GM12878 (cell line): ENCODE measurements around the gene OPTC. TPM values are rescaled to one million over a fixed set of nuclear protein-coding genes. Genes with fewer than 3 reads are reported as not detected.

Experiments
- ATAC-seq: fragments of 200-7000 bp; cut with Tn5 transposase; 3 replicates; pipeline ENCODE4 v1.9.1; 2020; ENCODE audit warnings: mild to moderate bottlenecking, moderate library complexity
- BruUV-seq: library from RNA; stranded (reverse); fragments of 400-500 nt; replicated peaks from 2 replicates; lab custom pipeline; 2021; lab: Mats Ljungman, UMichigan
- CTCF ChIA-PET: fragments of 300-600 bp; sonication (Branson Sonifier 250); formaldehyde crosslinking; extraction: SDS; loops from one replicate; lab custom pipeline; 2021; ENCODE audit warnings: inconsistent platforms; lab: Yijun Ruan, JAX
- POLR2A ChIA-PET: fragments of 350-600 bp; formaldehyde crosslinking; extraction: SDS; loops from one replicate; lab custom pipeline; 2021; ENCODE audit warnings: inconsistent platforms; lab: Charles Lee
- RAD21 ChIA-PET: fragments of 300-600 bp; sonication (Branson Sonifier 250); formaldehyde crosslinking; loops from one replicate; lab custom pipeline; 2023; ENCODE audit warnings: antibody characterized with exemption; ENCODE audit not compliant: unreplicated experiment; lab: Charles Lee
- SMC1A ChIA-PET: fragments of 300-600 bp; sonication (Branson Sonifier 250); formaldehyde crosslinking; loops from one replicate; lab custom pipeline; 2023; ENCODE audit not compliant: unreplicated experiment, uncharacterized antibody; lab: Charles Lee
- DNase-seq: peaks from one replicate; pipeline ENCODE4 v3.0.0-alpha.2; 2011; ENCODE audit warnings: low read depth, low spot score
- FAIRE-seq: peaks from 3 replicates; lab custom pipeline; 2011; peaks lifted over from hg19 to GRCh38; lab: Jason Lieb, UNC
- H2AFZ ChIP-seq: 2 replicates; pipeline ENCODE4 v1.6.0; 2011; ENCODE audit warnings: low read depth, low read length, control low read depth; ENCODE audit not compliant: control insufficient read depth
- H3K27ac ChIP-seq: 2 replicates; pipeline ENCODE4 v1.5.1; 2011; ENCODE audit warnings: control low read depth; ENCODE audit not compliant: control insufficient read depth, insufficient read depth
- H3K27me3 ChIP-seq, 2 experiments: replicated peaks in 1 of 2; 2 replicates each; pipeline versions ENCODE4 v1.6.0 to v1.6.1; 2011; ENCODE audit warnings: low read length in 1 of 2; ENCODE audit not compliant: control insufficient read depth in 2 of 2, insufficient read depth in 2 of 2
- H3K36me3 ChIP-seq, 2 experiments: 2 replicates each; pipeline ENCODE4 v1.5.1; 2011; ENCODE audit warnings: low read length in 1 of 2; ENCODE audit not compliant: control insufficient read depth in 2 of 2, insufficient read depth in 2 of 2
- H3K4me1 ChIP-seq: 2 replicates; pipeline ENCODE4 v1.6.1; 2011; ENCODE audit warnings: mild to moderate bottlenecking, low read length, moderate library complexity, mixed read lengths; ENCODE audit not compliant: control insufficient read depth, insufficient read depth
- H3K4me2 ChIP-seq: 2 replicates; pipeline ENCODE4 v1.6.0; 2011; ENCODE audit warnings: control low read depth; ENCODE audit not compliant: control insufficient read depth, insufficient read depth
- H3K4me3 ChIP-seq: fragments of 200-600 bp; sonication (generic); 2 replicates; pipeline ENCODE4 v1.5.1; 2016
- H3K79me2 ChIP-seq: 2 replicates; pipeline ENCODE4 v1.6.0; 2011; ENCODE audit warnings: low read length; ENCODE audit not compliant: control insufficient read depth, insufficient read depth
- H3K9ac ChIP-seq: 2 replicates; pipeline ENCODE4 v1.8.0; 2011; ENCODE audit warnings: low read length, control low read depth, mixed read lengths; ENCODE audit not compliant: control insufficient read depth, insufficient read depth
- H3K9me3 ChIP-seq: replicated peaks from 3 replicates; pipeline ENCODE4 v1.5.1; 2011; ENCODE audit warnings: mild to moderate bottlenecking, low read length; ENCODE audit not compliant: control insufficient read depth, insufficient read depth
- H4K20me1 ChIP-seq: 2 replicates; pipeline ENCODE4 v1.6.0; 2011; ENCODE audit not compliant: control insufficient read depth, insufficient read depth
- BMI1 ChIP-seq: fragments of 450-650 bp; IDR thresholded peaks from 2 replicates; pipeline ENCODE4 v1.6.1; 2016; ENCODE audit warnings: mild to moderate bottlenecking, moderate library complexity, borderline replicate concordance
- GATAD2B ChIP-seq: fragments of 450-650 bp; conservative IDR thresholded peaks from 2 replicates; pipeline ENCODE4 v1.6.1; 2017; ENCODE audit warnings: low read depth, mild to moderate bottlenecking, moderate library complexity
- IRF3 ChIP-seq: fragments of 450-650 bp; IDR thresholded peaks from 2 replicates; pipeline ENCODE4 v1.6.1; 2014; ENCODE audit warnings: mild to moderate bottlenecking
- JUNB ChIP-seq: IDR thresholded peaks from 2 replicates; pipeline ENCODE4 v1.6.1; 2016; ENCODE audit warnings: antibody characterized with exemption, mild to moderate bottlenecking
- LARP7 ChIP-seq: fragments of 450-650 bp; IDR thresholded peaks from 2 replicates; pipeline ENCODE4 v1.6.1; 2017; ENCODE audit warnings: mild to moderate bottlenecking
- MTA2 ChIP-seq: fragments of 450-650 bp; IDR thresholded peaks from 2 replicates; pipeline ENCODE4 v1.6.1; 2016; ENCODE audit warnings: low read depth, mild to moderate bottlenecking, moderate library complexity
- MYC ChIP-seq: IDR thresholded peaks from 2 replicates; pipeline ENCODE4 v1.6.1; 2011; ENCODE audit warnings: mild to moderate bottlenecking, low read length, moderate library complexity, inconsistent platforms; ENCODE audit not compliant: insufficient read depth, insufficient replicate concordance, insufficient read length, severe bottlenecking
- NR2C1 ChIP-seq: fragments of 450-650 bp; IDR thresholded peaks from 2 replicates; pipeline ENCODE4 v1.6.1; 2017; ENCODE audit warnings: antibody characterized with exemption, mild to moderate bottlenecking, moderate library complexity
- RELB ChIP-seq: fragments of 450-650 bp; IDR thresholded peaks from 2 replicates; pipeline ENCODE4 v1.6.1; 2017; ENCODE audit warnings: low read depth, mild to moderate bottlenecking, moderate library complexity
- STAT1 ChIP-seq: fragments of 450-650 bp; conservative IDR thresholded peaks from 2 replicates; pipeline ENCODE4 v1.6.1; 2014; ENCODE audit warnings: antibody characterized with exemption, mild to moderate bottlenecking
- ZBED1 ChIP-seq: IDR thresholded peaks from 2 replicates; pipeline ENCODE4 v1.6.1; 2016; ENCODE audit warnings: borderline replicate concordance
- ZBTB33 ChIP-seq: fragments of 450-650 bp; IDR thresholded peaks from 2 replicates; pipeline ENCODE4 v1.6.1; 2017; ENCODE audit warnings: mild to moderate bottlenecking
- WGBS: methylation state at CpG from one replicate; pipeline ENCODE4 v1.1.6; 2016; ENCODE audit warnings: low lambda C conversion rate; ENCODE audit not compliant: insufficient replicate concordance, insufficient coverage; ENCODE audit errors: missing lambda C conversion rate; 5-methylcytosine and 5-hydroxymethylcytosine counted together
- in situ Hi-C: fragments of 300-500 bp; cut with MboI; formaldehyde crosslinking; loops from 9 replicates; pipeline ENCODE4 v1.14.3; 2018; ENCODE audit warnings: mixed read lengths
- intact Hi-C: fragments of 100-400 bp; cut with micrococcal nuclease; formaldehyde crosslinking; loops from one replicate; pipeline ENCODE4 v1.14.2; 2022; ENCODE audit not compliant: unreplicated experiment
- polyA plus RNA-seq, 11 experiments: library from polyadenylated mRNA; depleted of rRNA in 4 of 11; unstranded in 6 of 11; stranded (reverse) in 5 of 11; fragments of >200 nt; fragmentation: Nextera tagmentation in 4 of 11; fragmentation: Illumina TruSeq in 1 of 11; extraction: Ambion mirVana in 4 of 11; extraction: Trizol in 1 of 11; gene quantifications; 1 replicate in 1 of 11; 2 replicates in 10 of 11; pipeline versions ENCODE4 v1.2.1 to v1.2.3, GENCODE V29; 2011 to 2016; ENCODE audit warnings: inconsistent platforms in 2 of 11, missing spikeins in 2 of 11, low read depth in 1 of 11
- total RNA-seq, 4 experiments: library from RNA; depleted of rRNA in 3 of 4; stranded (reverse); fragments of >200 nt in 3 of 4; fragmentation: Illumina TruSeq in 1 of 4; extraction: Trizol in 1 of 4; gene quantifications; 2 replicates each; pipeline versions ENCODE4 v1.2.1 to v1.2.3, GENCODE V29; 2013 to 2021

Gene OPTC
- total and polyA plus RNA-seq, 10 of the 15 experiments (the other 5 are each of a cell fraction or from before 2014, with no cell fraction given) = not detected

- RAD21 ChIA-PET = interaction anchor here (0.7 to 7.4 kb wide), 23 partner anchors 10 to 223 kb away, joined by 3 to 141 read pairs (median 6); no protein-coding TSS in a partner anchor
- no peaks in the 10 kb centered on the region for H3K9me3 ChIP-seq
- CTCF ChIA-PET = interaction anchor here (0.6 to 11.6 kb wide), 41 partner anchors 9 to 404 kb away, joined by 3 to 323 read pairs (median 5); partner anchors contain the start of gene PRELP
- H3K79me2 ChIP-seq = no peaks in the 10 kb centered on the region
- H3K4me1 ChIP-seq = 0 out of 2 replicates have a peak, but pooled peaks cover 3% of the 10 kb centered on the region
- peaks cover 0 to 10% of the 10 kb centered on the region in 2 experiments; a peak in 2 of 4 replicates for H3K27me3 ChIP-seq
- DNase-seq = no peak
- H3K4me2 ChIP-seq = no peak overlapping the region
- no peak overlapping the region for H2AFZ ChIP-seq
- no peaks in the 10 kb centered on the region for H4K20me1 ChIP-seq
- POLR2A ChIA-PET = interaction anchor here (0.6 to 0.8 kb wide), 2 partner anchors 20 to 45 kb away, joined by 3 read pairs; no protein-coding TSS in a partner anchor
- no peak overlapping the region for H3K9ac ChIP-seq
- ATAC-seq = no peak
- FAIRE-seq = no peak
- SMC1A ChIA-PET = interaction anchor here (0.9 to 7.2 kb wide), 17 partner anchors 9 to 271 kb away, joined by 3 to 152 read pairs (median 6); partner anchors contain the start of gene FMOD
- WGBS = 42% methylated on average over 7 of the region's 7 CpGs
- no TSS peak for BruUV-seq
- TF ChIP-seq STAT1 (no peak), IRF3 (no peak)
- H3K4me3 ChIP-seq = no peak overlapping the region
- intact Hi-C loops = loop anchor here (5.0 kb wide), 1 partner anchor 46 kb away; no protein-coding TSS in a partner anchor
- H3K27ac ChIP-seq = no peak overlapping the region
- in situ Hi-C loops = loop anchor here (5.0 kb wide), 2 partner anchors 146 to 216 kb away; no protein-coding TSS in a partner anchor
- H3K36me3 ChIP-seq = no peaks in the 10 kb centered on the region
These were observed 5.4 kb upstream of the OPTC start for GRCh38 chr1:203488539-203488938.

GRCh38 chr1:203490607-203491006 is 3.3 kb upstream of the OPTC start:
- ChIA-PET CTCF (interaction anchor here (0.6 to 11.6 kb wide), 8 partner anchors 13 to 226 kb away, joined by 3 to 323 read pairs (median 4); partner anchors contain the start of gene PRELP), POLR2A (no interaction called here), RAD21 (interaction anchor here (0.9 to 1.5 kb wide), 4 partner anchors 37 to 151 kb away, joined by 3 to 5 read pairs (median 3); no protein-coding TSS in a partner anchor), SMC1A (interaction anchor here (0.6 to 7.2 kb wide), 3 partner anchors 148 to 210 kb away, joined by 3 to 152 read pairs (median 3); no protein-coding TSS in a partner anchor)
- FAIRE-seq (no peak), ATAC-seq (no peak), DNase-seq (no peak)
- 0 out of 2 replicates have a peak, but pooled peaks cover 3% of the 10 kb centered on the region for H3K4me1 ChIP-seq
- peaks cover 0 to 10% of the 10 kb centered on the region in 2 experiments; a peak in 2 of 4 replicates for H3K27me3 ChIP-seq
- no peak overlapping the region for H3K27ac ChIP-seq
- intact Hi-C loops = no loop called here
- no peak overlapping the region for H3K4me3 ChIP-seq
- no peak overlapping the region for H3K4me2 ChIP-seq
- H3K9ac ChIP-seq = no peak overlapping the region
- no TSS peak for BruUV-seq
- H4K20me1 ChIP-seq = no peaks in the 10 kb centered on the region
- no peaks in the 10 kb centered on the region for H3K9me3 ChIP-seq
- H3K36me3 ChIP-seq = no peaks in the 10 kb centered on the region
- H2AFZ ChIP-seq = no peak overlapping the region
- 79% methylated on average over 9 of the region's 9 CpGs for WGBS
- no peaks in the 10 kb centered on the region for H3K79me2 ChIP-seq
- in situ Hi-C loops = no loop called here
- TF ChIP-seq NR2C1 (no peak), MTA2 (no peak), RELB (no peak), GATAD2B (no peak), JUNB (no peak), ZBED1 (no peak), MYC (no peak), LARP7 (no peak), ZBTB33 (no peak), BMI1 (no peak)
